HEK293 (cell line): ENCODE measurements around the gene SLC25A39.

Experiments
- CTCF ChIA-PET: fragments of 350-600 bp; formaldehyde crosslinking; extraction: SDS; loops from one replicate; lab custom pipeline; 2021; ENCODE audit warnings: antibody characterized with exemption; lab: Yijun Ruan, JAX
- POLR2A ChIA-PET: fragments of 300-600 bp; formaldehyde crosslinking; extraction: SDS; loops from one replicate; lab custom pipeline; 2020; ENCODE audit warnings: antibody characterized with exemption, inconsistent platforms; lab: Yijun Ruan, JAX
- H3K27ac ChIP-seq: fragments of 200-500 bp; sonication (Bioruptor generic); 2 replicates; pipeline ENCODE4 v1.5.1; 2014; ENCODE audit warnings: low read depth, low read length, control low read depth, inconsistent platforms; ENCODE audit errors: extremely low read depth
- H3K36me3 ChIP-seq, 2 experiments: fragments of 200-500 bp in 1 of 2; sonication (Bioruptor generic) in 1 of 2; 1 replicate in 1 of 2; 2 replicates in 1 of 2; pipeline ENCODE4 v1.5.1; 2014 to 2017; ENCODE audit warnings: inconsistent platforms in 2 of 2, low read length in 2 of 2; ENCODE audit not compliant: control insufficient read depth in 2 of 2, insufficient read depth in 1 of 2
- H3K4me1 ChIP-seq: fragments of 200-500 bp; sonication (Bioruptor generic); 2 replicates; pipeline ENCODE4 v1.5.1; 2014; ENCODE audit warnings: mild to moderate bottlenecking, low read length, inconsistent platforms; ENCODE audit not compliant: control insufficient read depth, insufficient read depth
- H3K4me3 ChIP-seq: 2 replicates; pipeline ENCODE4 v1.5.1; 2011; ENCODE audit warnings: low read depth, mild to moderate bottlenecking, control low read depth, low read length, moderate library complexity
- H3K9me3 ChIP-seq: fragments of 200-500 bp; sonication (Bioruptor generic); 2 replicates; pipeline ENCODE4 v1.5.1; 2014; ENCODE audit warnings: low read depth, low read length, inconsistent platforms; ENCODE audit not compliant: control insufficient read depth, insufficient read depth
- AEBP2 ChIP-seq: fragments of 450-650 bp; formaldehyde crosslinking; IDR thresholded peaks from 2 replicates; pipeline ENCODE4 v1.5.1; 2016; ENCODE audit warnings: missing biosample characterization, missing genetic modification characterization, borderline replicate concordance
- BCL11B ChIP-seq: fragments of 450-650 bp; formaldehyde crosslinking; IDR thresholded peaks from 2 replicates; pipeline ENCODE4 v1.5.1; 2016; ENCODE audit warnings: low read depth, missing biosample characterization, missing genetic modification characterization
- INSM2 ChIP-seq: fragments of 450-650 bp; formaldehyde crosslinking; IDR thresholded peaks from 2 replicates; pipeline ENCODE4 v1.5.1; 2016; ENCODE audit warnings: missing biosample characterization, missing genetic modification characterization
- ZBTB1 ChIP-seq: fragments of 450-650 bp; formaldehyde crosslinking; IDR thresholded peaks from 2 replicates; pipeline ENCODE4 v1.5.1; 2016; ENCODE audit warnings: missing biosample characterization, missing genetic modification characterization
- ZNF10 ChIP-seq: fragments of 450-650 bp; formaldehyde crosslinking; IDR thresholded peaks from 2 replicates; pipeline ENCODE4 v1.5.1; 2017; ENCODE audit warnings: missing biosample characterization, missing genetic modification characterization
- ZNF112 ChIP-seq: fragments of 450-650 bp; formaldehyde crosslinking; IDR thresholded peaks from 2 replicates; pipeline ENCODE4 v1.5.0; 2017; ENCODE audit warnings: missing biosample characterization, missing genetic modification characterization
- ZNF133 ChIP-seq: fragments of 450-650 bp; formaldehyde crosslinking; IDR thresholded peaks from 2 replicates; pipeline ENCODE4 v1.5.1; 2016; ENCODE audit warnings: missing biosample characterization, missing genetic modification characterization
- ZNF169 ChIP-seq: fragments of 450-650 bp; formaldehyde crosslinking; IDR thresholded peaks from 2 replicates; pipeline ENCODE4 v1.5.1; 2016; ENCODE audit warnings: missing biosample characterization, missing genetic modification characterization
- ZNF174 ChIP-seq: fragments of 450-650 bp; formaldehyde crosslinking; IDR thresholded peaks from 2 replicates; pipeline ENCODE4 v1.5.0; 2017; ENCODE audit warnings: missing biosample characterization, mild to moderate bottlenecking, missing genetic modification characterization
- ZNF2 ChIP-seq: fragments of 450-650 bp; formaldehyde crosslinking; IDR thresholded peaks from 2 replicates; pipeline ENCODE4 v1.5.1; 2016; ENCODE audit warnings: missing biosample characterization, missing genetic modification characterization
- ZNF211 ChIP-seq: fragments of 450-650 bp; formaldehyde crosslinking; IDR thresholded peaks from 2 replicates; pipeline ENCODE4 v1.5.1; 2016; ENCODE audit warnings: low read depth, missing biosample characterization, missing genetic modification characterization
- ZNF23 ChIP-seq: fragments of 450-650 bp; formaldehyde crosslinking; IDR thresholded peaks from 2 replicates; pipeline ENCODE4 v1.5.1; 2016; ENCODE audit warnings: missing biosample characterization, missing genetic modification characterization, borderline replicate concordance
- ZNF26 ChIP-seq: fragments of 450-650 bp; formaldehyde crosslinking; IDR thresholded peaks from 2 replicates; pipeline ENCODE4 v1.5.1; 2016; ENCODE audit warnings: missing biosample characterization, missing genetic modification characterization
- ZNF280D ChIP-seq: fragments of 450-650 bp; formaldehyde crosslinking; IDR thresholded peaks from 2 replicates; pipeline ENCODE4 v1.5.1; 2016; ENCODE audit warnings: missing biosample characterization, missing genetic modification characterization
- ZNF292 ChIP-seq: fragments of 450-650 bp; formaldehyde crosslinking; IDR thresholded peaks from 2 replicates; pipeline ENCODE4 v1.5.1; 2016; ENCODE audit warnings: low read depth, missing biosample characterization, missing genetic modification characterization, borderline replicate concordance
- ZNF341 ChIP-seq: fragments of 450-650 bp; formaldehyde crosslinking; IDR thresholded peaks from 2 replicates; pipeline ENCODE4; 2016; ENCODE audit warnings: low read depth, missing biosample characterization, missing genetic modification characterization
- ZNF350 ChIP-seq: fragments of 450-650 bp; formaldehyde crosslinking; IDR thresholded peaks from 2 replicates; pipeline ENCODE4 v1.5.0; 2017; ENCODE audit warnings: missing biosample characterization, mild to moderate bottlenecking, missing genetic modification characterization
- ZNF354C ChIP-seq: fragments of 450-650 bp; formaldehyde crosslinking; IDR thresholded peaks from 2 replicates; pipeline ENCODE4 v1.5.1; 2016; ENCODE audit warnings: missing biosample characterization, missing genetic modification characterization, low read depth, borderline replicate concordance

Gene SLC25A39

GRCh38 chr17:44348988-44349364, 24.4 kb upstream of the SLC25A39 start:
- Histone ChIP-seq H3K4me1 (no peaks in the 10 kb centered on the region), H3K4me3 (no peak overlapping the region), H3K36me3 (peaks cover 0 to 46% of the 10 kb centered on the region in 2 experiments; a peak in 1 of 3 replicates), H3K27ac (no peak overlapping the region), H3K9me3 (no peaks in the 10 kb centered on the region)
- ChIA-PET POLR2A (interaction anchor here (0.6 to 1.7 kb wide), 2 partner anchors 36 to 118 kb away, joined by 4 to 6 read pairs; no protein-coding TSS in a partner anchor), CTCF (interaction anchor here (0.6 to 3.0 kb wide), 5 partner anchors 11 to 1871 kb away, joined by 3 to 21 read pairs (median 3); no protein-coding TSS in a partner anchor)
- TF ChIP-seq ZNF133 (no peak), ZNF211 (tag by site-specific recombination) (no peak), ZNF280D (tag by site-specific recombination) (no peak), ZNF341 (tag by site-specific recombination) (no peak), ZNF112 (no peak), ZNF292 (tag by site-specific recombination) (no peak), AEBP2 (no peak), ZNF26 (tag by site-specific recombination) (no peak), ZNF174 (tag by site-specific recombination) (no peak), ZNF2 (no peak), ZNF350 (tag by site-specific recombination) (no peak), ZNF169 (tag by site-specific recombination) (no peak), ZBTB1 (tag by site-specific recombination) (no peak), BCL11B (tag by site-specific recombination) (no peak), ZNF23 (no peak), ZNF354C (tag by site-specific recombination) (no peak)

GRCh38 chr17:44348234-44348987, 23.8 kb upstream of the SLC25A39 start:
- H3K4me3 ChIP-seq: no peak overlapping the region
- CTCF ChIA-PET: interaction anchor here (0.6 to 2.1 kb wide), 7 partner anchors 13 to 1871 kb away, joined by 3 to 5 read pairs (median 3); no protein-coding TSS in a partner anchor
- TF ChIP-seq INSM2 (tag by site-specific recombination): no peak
- no peak for TF ChIP-seq ZNF10
- no peaks in the 10 kb centered on the region for H3K4me1 ChIP-seq
- H3K27ac ChIP-seq: no peak overlapping the region
- peaks cover 0 to 46% of the 10 kb centered on the region in 2 experiments; a peak in 1 of 3 replicates for H3K36me3 ChIP-seq
- no peaks in the 10 kb centered on the region for H3K9me3 ChIP-seq
- POLR2A ChIA-PET: interaction anchor here (0.5 to 1.7 kb wide), 3 partner anchors 32 to 118 kb away, joined by 4 to 6 read pairs (median 4); no protein-coding TSS in a partner anchor
